Measurements from ENCODE around the gene ADGRL1. TPM values are rescaled to one million over a fixed set of nuclear protein-coding genes. Genes with fewer than 3 reads are reported as not detected.

Gene ADGRL1
- polyA plus RNA-seq, 1 of the 3 experiments (the other 2 are of a cell fraction), result 13.4 TPM

- Histone ChIP-seq H3K9me2 (no peaks in the 10 kb centered on the region), H2AFZ (ENCODE audit: low read depth) (no peak overlapping the region), H3K27me3 (ENCODE audit: insufficient read depth) (no peaks in the 10 kb centered on the region), H3K4me1 (ENCODE audit: control insufficient read depth in 1 of 2, insufficient read depth in 2 of 2, low read depth in 1 of 2, low read length in 1 of 2) (peaks cover 0 to 8% of the 10 kb centered on the region in 2 experiments; a peak in 1 of 4 replicates), H3K79me2 (ENCODE audit: insufficient read depth) (no peaks in the 10 kb centered on the region), H3K36me3 (replicated peaks in 1 of 2; ENCODE audit: control insufficient read depth in 1 of 2, insufficient read depth in 2 of 2, low read length in 1 of 2) (peaks cover 5 to 33% of the 10 kb centered on the region in 2 experiments), H3K4me3 (ENCODE audit: low read depth in 2 of 2, low read length in 1 of 2) (no peak overlapping the region), H3K27ac (ENCODE audit: low read depth in 2 of 2, low read length in 1 of 2) (no peak overlapping the region), H3F3A (replicated peaks; ENCODE audit: insufficient read depth) (no peaks in the 10 kb centered on the region), H4K20me1 (ENCODE audit: insufficient read depth) (no peaks in the 10 kb centered on the region), H3K9ac (no peak overlapping the region), H3K9me3 (no peaks in the 10 kb centered on the region), H3K4me2 (no peak overlapping the region)
- TF ChIP-seq RAD21 (IDR thresholded peaks at IDR 0.05; ENCODE audit: low read length) (no peak), NRF1 (IDR thresholded peaks at IDR 0.05; ENCODE audit: low read depth, low read length) (no peak), ELF1 (IDR thresholded peaks at IDR 0.05) (no peak), TAF1 (IDR thresholded peaks at IDR 0.05; ENCODE audit: borderline replicate concordance, low read depth, low read length) (no peak), TEAD4 (IDR thresholded peaks at IDR 0.05; ENCODE audit: borderline replicate concordance, insufficient read depth) (no peak), POLR2AphosphoS5 (IDR thresholded peaks at IDR 0.05; ENCODE audit: low read depth, low read length) (no peak), USF1 (IDR thresholded peaks at IDR 0.05; ENCODE audit: borderline replicate concordance, low read depth) (no peak), FOSL2 (IDR thresholded peaks at IDR 0.05; ENCODE audit: borderline replicate concordance, low read depth) (no peak), CTCF (IDR thresholded peaks at IDR 0.05) (no peak), TCF12 (IDR thresholded peaks at IDR 0.05) (no peak), RXRA (IDR thresholded peaks at IDR 0.05; ENCODE audit: borderline replicate concordance, low read depth) (no peak), JUND (IDR thresholded peaks at IDR 0.05) (no peak)
- TF ChIP-seq, protein P1, sequence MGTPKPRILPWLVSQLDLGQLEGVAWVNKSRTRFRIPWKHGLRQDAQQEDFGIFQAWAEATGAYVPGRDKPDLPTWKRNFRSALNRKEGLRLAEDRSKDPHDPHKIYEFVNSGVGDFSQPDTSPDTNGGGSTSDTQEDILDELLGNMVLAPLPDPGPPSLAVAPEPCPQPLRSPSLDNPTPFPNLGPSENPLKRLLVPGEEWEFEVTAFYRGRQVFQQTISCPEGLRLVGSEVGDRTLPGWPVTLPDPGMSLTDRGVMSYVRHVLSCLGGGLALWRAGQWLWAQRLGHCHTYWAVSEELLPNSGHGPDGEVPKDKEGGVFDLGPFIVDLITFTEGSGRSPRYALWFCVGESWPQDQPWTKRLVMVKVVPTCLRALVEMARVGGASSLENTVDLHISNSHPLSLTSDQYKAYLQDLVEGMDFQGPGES (IDR thresholded peaks at IDR 0.05; ENCODE audit: low read depth, low read length), result no peak
- TF ChIP-seq, protein P2, sequence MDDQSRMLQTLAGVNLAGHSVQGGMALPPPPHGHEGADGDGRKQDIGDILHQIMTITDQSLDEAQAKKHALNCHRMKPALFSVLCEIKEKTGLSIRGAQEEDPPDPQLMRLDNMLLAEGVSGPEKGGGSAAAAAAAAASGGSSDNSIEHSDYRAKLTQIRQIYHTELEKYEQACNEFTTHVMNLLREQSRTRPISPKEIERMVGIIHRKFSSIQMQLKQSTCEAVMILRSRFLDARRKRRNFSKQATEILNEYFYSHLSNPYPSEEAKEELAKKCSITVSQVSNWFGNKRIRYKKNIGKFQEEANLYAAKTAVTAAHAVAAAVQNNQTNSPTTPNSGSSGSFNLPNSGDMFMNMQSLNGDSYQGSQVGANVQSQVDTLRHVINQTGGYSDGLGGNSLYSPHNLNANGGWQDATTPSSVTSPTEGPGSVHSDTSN (IDR thresholded peaks at IDR 0.05), result no peak
- 93% methylated on average over 7 of the region's 19 CpGs for WGBS (ENCODE audit: low lambda C conversion rate)
- DNase-seq, result peak; percentile 26
- ChIA-PET POLR2A (no interaction called here), CTCF (interaction anchor here (1.1 to 4.0 kb wide), 2 partner anchors 25 to 187 kb away, joined by 5 to 12 read pairs; partner anchors contain the start of gene ASF1B)
Measured at GRCh38 chr19:14161305-14161704, 44.7 kb downstream of the ADGRL1 start.
